Measurements from ENCODE around the gene PACRG.

The PACRG gene

GRCh38 chr6:162728197-162728596 is 423 bp downstream of the PACRG start:
- ATAC-seq = peak; percentile 2; the same call in 2 of the 3 replicates
- TF ChIP-seq OSR1 (CRISPR knock-in tag; IDR thresholded peaks at IDR 0.05) (no peak), ARNTL (CRISPR knock-in tag; IDR thresholded peaks at IDR 0.05; ENCODE audit: borderline replicate concordance, low read depth) (no peak), SNAI2 (CRISPR knock-in tag; IDR thresholded peaks at IDR 0.05) (no peak)

GRCh38 chr6:162728706-162729105 is 932 bp downstream of the PACRG start:
- TF ChIP-seq ZNF8 (CRISPR knock-in tag; IDR thresholded peaks at IDR 0.05) (no peak), RARB (CRISPR knock-in tag; IDR thresholded peaks at IDR 0.05) (no peak), ZNF70 (CRISPR knock-in tag; IDR thresholded peaks at IDR 0.05) (no peak), TCF4 (CRISPR knock-in tag; IDR thresholded peaks at IDR 0.05; ENCODE audit: borderline replicate concordance) (no peak), ESRRG (CRISPR knock-in tag; IDR thresholded peaks at IDR 0.05) (no peak), CSRNP3 (CRISPR knock-in tag; IDR thresholded peaks at IDR 0.05) (no peak), PPARA (CRISPR knock-in tag; IDR thresholded peaks at IDR 0.05; ENCODE audit: borderline replicate concordance) (no peak), OSR1 (CRISPR knock-in tag; IDR thresholded peaks at IDR 0.05) (no peak), ZFP3 (CRISPR knock-in tag; IDR thresholded peaks at IDR 0.05) (no peak), POU6F1 (CRISPR knock-in tag; IDR thresholded peaks at IDR 0.05; ENCODE audit: borderline replicate concordance, low read depth) (no peak), BACH2 (CRISPR knock-in tag; IDR thresholded peaks at IDR 0.05; ENCODE audit: borderline replicate concordance) (no peak), GLIS3 (CRISPR knock-in tag; IDR thresholded peaks at IDR 0.05) (no peak), SNAI2 (CRISPR knock-in tag; IDR thresholded peaks at IDR 0.05) (no peak)
- no peak for ATAC-seq

GRCh38 chr6:162730502-162730901 is 2.7 kb downstream of the PACRG start:
- ATAC-seq = no peak
- TF ChIP-seq CSRNP3 (CRISPR knock-in tag; IDR thresholded peaks at IDR 0.05) = no peak
- no peak for TF ChIP-seq ISL1 (CRISPR knock-in tag; IDR thresholded peaks at IDR 0.05)

- ATAC-seq = no peak
- TF ChIP-seq ZFP30 (CRISPR knock-in tag; IDR thresholded peaks at IDR 0.05) (no peak), CREB5 (CRISPR knock-in tag; IDR thresholded peaks at IDR 0.05; ENCODE audit: low read depth) (no peak), CSRNP3 (CRISPR knock-in tag; IDR thresholded peaks at IDR 0.05) (no peak), TCF4 (CRISPR knock-in tag; IDR thresholded peaks at IDR 0.05; ENCODE audit: borderline replicate concordance) (no peak), BACH2 (CRISPR knock-in tag; IDR thresholded peaks at IDR 0.05; ENCODE audit: borderline replicate concordance) (no peak), TSHZ2 (CRISPR knock-in tag; IDR thresholded peaks at IDR 0.05) (no peak), CSDC2 (CRISPR knock-in tag; IDR thresholded peaks at IDR 0.05) (no peak), ISL1 (CRISPR knock-in tag; IDR thresholded peaks at IDR 0.05) (no peak), ESRRG (CRISPR knock-in tag; IDR thresholded peaks at IDR 0.05) (no peak), PPARA (CRISPR knock-in tag; IDR thresholded peaks at IDR 0.05; ENCODE audit: borderline replicate concordance) (no peak)
These were observed 5.7 kb downstream of the PACRG start for GRCh38 chr6:162733489-162733888.
